HCT116 (cell line): ENCODE results near the gene ARFGEF3.

ENCODE experiments used
- CTCF ChIP-seq, 3 experiments: fragments of 200-600 bp in 1 of 3; sonication (generic) in 1 of 3; IDR thresholded peaks in 2 of 3; conservative IDR thresholded peaks in 1 of 3; 2 replicates each; pipeline ENCODE4 v1.5.1; 2012 to 2017; ENCODE audit warnings: low read depth in 2 of 3, low read length in 2 of 3, antibody characterized with exemption in 1 of 3, borderline replicate concordance in 1 of 3, control low read depth in 1 of 3, mild to moderate bottlenecking in 1 of 3, mixed read lengths in 1 of 3, mixed run types in 1 of 3, moderate library complexity in 1 of 3; ENCODE audit not compliant: insufficient read depth in 1 of 3
- EGR1 ChIP-seq: IDR thresholded peaks from 2 replicates; pipeline ENCODE4 v1.6.1; 2012; ENCODE audit warnings: low read depth
- EZH2 ChIP-seq: fragments of 200-600 bp; sonication (generic); IDR thresholded peaks from 2 replicates; pipeline ENCODE4 v1.6.1; 2017; ENCODE audit warnings: antibody characterized with exemption, mixed run types
- EZH2phosphoT487 ChIP-seq: fragments of 200-600 bp; IDR thresholded peaks from 2 replicates; pipeline ENCODE4 v1.6.1; 2018; ENCODE audit warnings: antibody characterized with exemption, borderline replicate concordance
- MAX ChIP-seq: IDR thresholded peaks from 2 replicates; pipeline ENCODE4 v1.6.1; 2012
- POLR2A ChIP-seq: IDR thresholded peaks from 2 replicates; pipeline ENCODE4 v1.7.0; 2011; ENCODE audit warnings: borderline replicate concordance; ENCODE audit not compliant: insufficient read depth, insufficient read length; ENCODE audit errors: extremely low read depth
- POLR2AphosphoS5 ChIP-seq: IDR thresholded peaks from 2 replicates; pipeline ENCODE4 v1.6.1; 2011; ENCODE audit warnings: mild to moderate bottlenecking, low read depth, low read length, moderate library complexity
- RAD21 ChIP-seq: IDR thresholded peaks from 2 replicates; pipeline ENCODE4 v1.6.1; 2012; ENCODE audit warnings: low read depth, mild to moderate bottlenecking
- SP1 ChIP-seq: IDR thresholded peaks from 2 replicates; pipeline ENCODE4 v1.6.1; 2012; ENCODE audit warnings: low read depth
- SRF ChIP-seq: IDR thresholded peaks from 2 replicates; pipeline ENCODE4 v1.6.1; 2012; ENCODE audit warnings: low read depth
- TCF7L2 ChIP-seq: IDR thresholded peaks from 2 replicates; pipeline ENCODE4 v1.7.0; 2011; ENCODE audit warnings: borderline replicate concordance, inconsistent platforms; ENCODE audit not compliant: insufficient read depth, insufficient read length; ENCODE audit errors: extremely low read depth
- ZBTB33 ChIP-seq: IDR thresholded peaks from 2 replicates; pipeline ENCODE4 v1.6.1; 2011; ENCODE audit warnings: mild to moderate bottlenecking, low read length, moderate library complexity; ENCODE audit not compliant: insufficient replicate concordance; ENCODE audit errors: extremely low read depth
- ZNF274 ChIP-seq: fragments of 200-500 bp; sonication (Bioruptor generic); IDR thresholded peaks from 2 replicates; pipeline ENCODE4 v1.6.1; 2014; ENCODE audit warnings: mild to moderate bottlenecking, low read depth, low read length, inconsistent platforms

GRCh38 chr6:138336221-138336620, 174.5 kb downstream of the ARFGEF3 start:
- TF ChIP-seq CTCF (IDR thresholded peaks at IDR 0.05 in 2 of 3, conservative IDR thresholded peaks at IDR 0.05 in 1 of 3; ENCODE audit: borderline replicate concordance in 1 of 3, insufficient read depth in 1 of 3, low read depth in 2 of 3, low read length in 2 of 3), result no peak
- TF ChIP-seq POLR2A, result no peak
- no peak for TF ChIP-seq EGR1
- no peak for TF ChIP-seq EZH2phosphoT487
- TF ChIP-seq ZBTB33, result no peak
- TF ChIP-seq EZH2, result no peak
- no peak for TF ChIP-seq TCF7L2
- no peak for TF ChIP-seq RAD21
- no peak for TF ChIP-seq POLR2AphosphoS5
- no peak for TF ChIP-seq ZNF274
- no peak for TF ChIP-seq SP1
- no peak for TF ChIP-seq MAX
- no peak for TF ChIP-seq SRF
